Measurements from ENCODE around the gene NFU1.
"Not testable (repeated sequence)": the region's sequence is repeated elsewhere in the genome, so short reads cannot be mapped to it uniquely, and the experiment has no call there.

The NFU1 gene

DNA sequence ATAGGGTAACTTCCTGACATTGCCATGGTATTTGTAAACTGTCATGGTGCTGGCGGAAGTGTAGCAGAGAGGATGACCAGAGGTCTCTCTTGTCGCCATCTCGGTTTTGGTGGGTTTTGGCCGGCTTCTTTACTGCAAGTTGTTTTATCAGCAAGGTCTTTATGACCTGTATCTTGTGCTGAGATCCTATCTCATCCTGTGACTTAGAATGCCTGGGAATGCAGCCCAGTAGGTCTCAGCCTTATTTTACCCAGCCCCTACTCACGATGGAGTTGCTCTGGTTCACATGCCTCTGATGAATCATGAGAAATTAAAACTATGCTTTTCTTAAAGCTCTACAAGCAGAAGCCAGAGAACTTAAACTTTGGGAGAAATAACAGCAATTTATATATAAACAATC is 12.7 kb upstream of the NFU1 start:
- no peak for FAIRE-seq

- not testable (repeated sequence) for FAIRE-seq
Observed at GRCh38 chr2:69443673-69444072, 6.4 kb upstream of the NFU1 start.

DNA sequence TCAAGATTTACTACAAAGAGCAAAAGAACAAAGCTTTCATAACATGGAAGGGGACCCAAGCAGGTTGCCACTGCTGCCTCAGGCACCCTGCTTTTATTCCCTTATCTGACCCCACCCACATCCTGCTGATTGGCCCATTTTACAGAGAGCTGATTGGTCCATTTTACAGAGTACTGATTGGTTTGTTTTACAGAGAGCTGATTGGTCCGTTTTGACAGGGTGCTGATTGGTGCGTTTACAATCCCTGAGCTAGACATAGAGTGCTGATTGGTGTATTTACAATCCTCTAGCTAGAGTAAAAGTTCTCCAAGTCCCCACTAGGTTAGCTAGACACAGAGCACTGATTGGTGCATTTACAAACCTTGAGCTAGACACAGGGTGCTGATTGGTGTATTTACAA is 2.3 kb upstream of the NFU1 start:
- not testable (repeated sequence) for FAIRE-seq

DNA sequence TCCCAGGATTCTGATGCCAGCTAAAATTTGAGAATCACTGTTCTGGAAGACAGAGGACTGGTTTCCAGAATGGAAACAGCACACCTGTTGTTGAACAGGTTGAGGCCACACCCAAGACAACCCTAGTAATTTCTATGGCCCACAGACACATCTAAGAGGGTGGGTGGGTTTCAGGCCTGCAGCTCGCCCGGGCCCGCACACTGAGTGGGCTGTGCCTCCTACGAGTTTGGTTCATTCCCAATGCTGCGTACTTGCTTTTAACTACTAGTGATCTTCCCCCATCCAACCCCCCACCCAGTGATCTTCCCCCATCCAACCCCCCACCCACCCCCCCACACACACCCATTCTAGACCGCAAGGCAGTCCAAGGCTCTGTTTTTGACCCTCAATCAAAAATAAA is 1.3 kb upstream of the NFU1 start:
- no peak for FAIRE-seq

DNA sequence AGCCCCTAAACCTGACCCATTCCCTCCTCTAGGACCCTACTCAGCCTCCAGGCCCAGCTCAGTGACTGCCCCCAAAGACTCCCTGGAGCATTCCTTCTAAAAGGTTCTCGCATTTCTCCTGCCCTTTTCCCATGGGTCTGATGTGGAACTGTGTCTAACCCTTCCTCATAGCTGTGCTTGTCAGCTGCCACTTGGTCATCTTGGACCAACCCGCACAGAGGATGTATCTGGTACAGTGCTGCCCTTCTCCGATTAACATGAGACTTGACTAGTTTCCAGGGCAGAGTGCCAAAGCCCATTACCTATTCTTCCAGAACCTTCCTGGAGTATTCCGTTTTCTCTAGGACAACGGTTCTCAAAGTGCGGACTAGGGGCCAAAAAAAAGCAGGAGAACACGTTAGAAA is 518 bp upstream of the NFU1 start:
- no peak for FAIRE-seq

DNA sequence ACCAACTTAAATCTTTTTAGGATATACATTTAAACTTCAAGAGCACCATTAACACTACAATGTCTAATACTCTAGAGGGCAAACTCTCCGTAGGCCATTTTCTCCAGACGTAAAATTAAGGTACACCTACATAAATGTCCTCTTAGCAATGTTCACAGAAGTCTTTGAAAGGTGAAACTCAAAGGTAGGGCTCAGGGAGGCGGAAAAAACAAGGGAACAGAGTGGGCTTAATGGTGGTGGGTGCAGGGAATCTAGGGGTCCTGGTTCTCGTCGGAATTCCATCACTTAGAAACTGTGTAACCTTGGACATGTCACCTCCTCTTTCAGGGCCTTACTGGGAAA is 668 bp downstream of the NFU1 start:
- FAIRE-seq: no peak

DNA sequence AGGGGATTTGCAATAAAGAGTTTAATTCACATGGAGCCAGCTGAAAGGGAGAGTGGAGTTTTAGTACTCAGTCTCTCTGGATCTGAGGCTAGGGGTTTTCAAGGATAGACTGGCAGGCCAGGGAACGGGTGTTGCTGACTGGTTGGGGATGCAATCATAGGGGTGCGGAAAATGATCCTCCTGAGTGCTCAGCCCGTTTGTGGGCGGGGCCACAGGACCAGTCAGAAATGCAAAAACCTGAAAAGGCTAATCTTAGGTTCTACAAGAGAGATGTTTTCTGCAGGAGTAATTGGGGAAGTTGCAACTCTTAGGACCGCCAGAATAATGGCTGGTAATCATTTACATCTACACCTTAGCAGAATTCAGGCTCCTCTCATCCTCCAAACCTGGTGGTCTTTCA is 2.5 kb downstream of the NFU1 start:
- no peak for FAIRE-seq

DNA sequence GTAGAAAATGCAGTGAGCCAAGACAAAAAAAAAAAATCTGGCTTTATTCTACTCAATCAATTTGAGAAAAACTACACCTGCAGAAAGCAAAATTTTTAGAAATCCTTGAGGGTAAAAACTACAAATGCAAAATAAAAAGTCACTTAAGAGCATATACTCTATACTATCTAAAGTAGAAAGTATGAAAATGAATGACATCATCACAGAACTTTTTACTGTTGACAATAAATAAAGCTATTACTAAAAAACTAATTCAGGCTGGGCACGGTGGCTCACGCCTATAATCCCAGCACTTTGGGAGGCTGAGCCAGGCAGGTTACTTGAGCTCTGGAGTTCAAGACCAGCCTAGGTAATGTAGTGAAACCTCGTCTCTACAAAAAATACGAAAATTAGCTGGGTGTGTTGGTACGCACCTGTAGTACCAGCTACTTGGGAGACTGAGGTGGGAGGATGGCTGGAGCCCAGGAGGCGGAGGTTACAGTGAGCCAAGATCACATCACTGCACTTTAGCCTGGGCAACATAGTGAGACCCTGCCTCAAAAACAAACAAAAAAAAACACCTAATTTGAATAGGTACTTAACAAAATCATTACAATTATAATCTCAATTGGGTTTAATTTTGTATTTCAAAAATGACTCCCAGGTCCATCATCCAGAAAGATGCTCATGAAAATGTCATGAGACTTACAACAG is 7.6 kb downstream of the NFU1 start:
- no peak for FAIRE-seq

DNA sequence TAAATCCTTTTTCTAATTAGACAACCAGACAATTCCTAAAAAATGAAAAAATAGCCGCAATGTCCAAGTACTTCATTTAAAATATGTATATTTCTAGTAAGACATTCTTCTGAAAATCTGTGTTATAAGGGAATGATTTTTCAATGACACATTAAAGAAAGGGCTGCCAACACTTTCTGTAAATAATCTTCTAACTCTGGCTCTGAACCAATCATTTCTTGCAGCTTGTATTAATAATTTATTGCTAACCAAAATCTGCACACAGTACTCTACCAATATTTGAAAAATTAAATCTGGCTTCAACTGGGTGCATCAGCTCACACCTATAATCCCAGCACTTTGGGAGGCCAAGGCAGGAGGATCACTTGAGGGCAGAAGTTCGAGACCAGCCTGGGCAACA is 8.3 kb downstream of the NFU1 start:
- FAIRE-seq: no peak

DNA sequence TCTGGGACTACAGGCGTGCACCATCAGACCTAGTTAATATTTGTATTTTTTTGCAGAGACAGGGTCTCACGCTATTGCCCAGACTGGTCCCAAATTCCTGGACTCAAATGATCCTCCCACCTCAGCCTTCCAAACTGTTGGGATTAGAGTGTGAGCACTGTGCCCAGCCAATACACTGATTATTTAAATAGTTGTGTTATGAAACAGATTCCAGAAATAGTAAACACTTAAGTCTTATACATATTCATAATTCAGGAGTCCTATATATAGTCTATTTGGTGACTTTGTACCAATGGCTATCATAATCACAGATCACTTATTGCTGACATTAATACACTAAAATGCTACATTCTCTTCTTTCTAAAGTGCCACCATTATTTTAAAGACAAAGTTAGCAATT is 12.8 kb downstream of the NFU1 start:
- no peak for FAIRE-seq

DNA sequence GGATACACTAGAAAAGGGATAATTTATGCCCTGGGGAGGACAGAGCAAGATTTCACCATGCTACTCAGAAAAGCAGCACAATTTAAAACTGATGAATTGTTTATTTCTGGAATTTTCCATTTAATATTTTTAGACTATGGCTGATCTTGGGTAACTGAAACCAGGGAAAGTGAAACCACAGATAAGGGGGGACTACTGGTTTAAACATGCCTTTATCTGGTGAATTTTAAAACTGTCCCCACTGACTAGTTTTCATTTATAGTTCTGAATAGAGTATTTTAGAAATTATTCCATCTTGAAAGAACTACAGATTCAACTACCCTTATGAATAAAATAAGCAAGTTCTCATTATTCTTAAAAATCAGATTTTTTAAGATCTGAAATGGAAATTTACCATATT is 15.0 kb downstream of the NFU1 start:
- no peak for FAIRE-seq

DNA sequence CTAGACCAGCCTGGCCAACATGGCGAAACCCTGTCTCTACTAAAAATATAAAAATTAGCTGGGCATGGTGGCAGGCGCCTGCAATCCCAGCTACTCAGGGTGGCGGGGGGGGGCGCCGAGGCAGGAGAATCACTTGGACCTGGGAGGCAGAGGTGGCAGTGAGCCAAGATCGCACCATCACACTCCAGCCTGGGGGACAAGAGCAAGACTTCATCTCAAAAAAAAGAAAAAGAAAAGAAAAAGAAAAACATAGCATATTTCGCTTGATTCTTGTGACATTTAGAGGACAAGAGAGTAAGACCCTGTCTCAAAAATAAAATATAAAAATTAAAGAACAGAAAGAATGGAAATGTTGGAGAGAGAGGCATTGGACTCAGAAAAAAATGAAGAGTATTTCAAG is 18.1 kb downstream of the NFU1 start:
- not testable (repeated sequence) for FAIRE-seq

- no peak for FAIRE-seq
Observed at GRCh38 chr2:69416147-69416546, 21.1 kb downstream of the NFU1 start.

DNA sequence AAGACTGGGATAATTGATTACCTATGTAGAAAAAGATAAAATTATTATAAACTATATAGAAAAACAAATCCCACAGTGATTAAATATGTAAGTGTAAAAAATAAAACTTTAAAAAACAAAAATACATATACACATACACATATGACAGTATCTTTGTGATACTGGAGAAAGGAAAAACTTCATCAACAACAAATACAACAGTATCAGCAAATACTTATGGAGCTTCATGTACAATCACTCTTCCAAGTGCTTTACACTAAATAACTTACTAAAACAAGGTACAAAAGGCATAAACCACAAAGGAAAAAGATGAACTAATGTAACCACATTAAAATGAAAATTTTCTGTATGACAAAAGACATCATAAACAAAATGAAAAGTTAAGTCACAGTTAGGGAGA is 26.1 kb downstream of the NFU1 start:
- no peak for FAIRE-seq

- FAIRE-seq: no peak
Observed at GRCh38 chr2:69405306-69405705, 31.9 kb downstream of the NFU1 start.

GRCh38 chr2:69400121-69400520 is 37.1 kb downstream of the NFU1 start:
- FAIRE-seq: no peak

GRCh38 chr2:69397234-69397633 is 40.0 kb downstream of the NFU1 start:
- FAIRE-seq: peak; percentile 36

DNA sequence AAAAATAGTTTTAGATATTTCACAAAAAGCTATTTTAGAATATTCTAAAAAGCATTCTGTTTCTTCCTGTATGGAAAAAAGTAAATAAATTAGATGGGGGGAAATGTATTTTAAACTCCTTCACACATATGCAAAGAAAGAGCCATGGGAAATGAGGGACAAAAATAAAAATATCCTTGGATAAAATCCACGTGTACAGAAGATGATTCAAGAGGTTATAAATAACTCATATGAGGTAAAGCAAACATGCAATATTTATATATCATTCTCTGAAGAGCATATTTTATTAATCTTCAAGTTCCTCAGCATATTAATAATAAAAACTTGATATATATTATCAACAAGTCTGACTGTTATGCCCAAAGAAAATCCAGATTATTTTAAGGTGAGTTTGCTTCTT is 41.4 kb downstream of the NFU1 start:
- peak; percentile 51 for FAIRE-seq

DNA sequence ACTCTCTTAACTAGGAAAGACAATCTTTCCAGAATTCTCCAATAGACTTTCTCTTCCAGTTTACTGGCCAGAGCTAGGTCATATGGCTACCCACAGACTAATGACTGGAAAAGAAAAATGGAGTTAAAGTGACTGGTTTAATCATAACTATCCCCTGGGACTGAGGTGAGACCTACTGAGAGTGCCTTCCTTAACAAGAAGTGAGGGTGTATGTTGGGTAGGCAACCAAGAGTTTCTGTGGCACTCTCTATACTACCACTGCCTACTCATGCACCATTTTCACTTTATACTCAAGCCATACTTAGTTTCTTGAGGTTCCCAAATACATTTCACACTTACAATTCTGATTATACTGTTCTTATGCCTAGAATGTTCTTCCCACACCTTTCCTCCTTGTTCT is 43.3 kb downstream of the NFU1 start:
- no peak for FAIRE-seq

DNA sequence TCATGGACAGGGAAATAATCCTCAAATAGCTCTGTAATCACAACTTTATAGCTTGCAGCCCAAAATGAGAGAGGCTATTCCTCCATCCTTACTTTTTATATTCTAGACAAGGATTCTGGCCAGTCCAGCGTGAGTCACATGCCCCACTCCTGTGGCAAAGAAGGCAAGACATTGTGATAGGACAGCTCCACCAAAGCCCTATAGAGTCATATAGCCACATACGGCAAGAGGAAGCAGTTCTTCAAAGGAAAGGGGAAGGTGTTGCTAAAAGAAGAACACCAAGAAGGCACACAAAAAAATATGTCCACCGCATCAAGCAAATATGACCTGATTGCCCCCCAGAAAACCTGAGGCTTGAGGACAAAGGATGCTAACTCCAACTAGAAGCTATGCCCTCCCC is 46.8 kb downstream of the NFU1 start:
- FAIRE-seq: no peak

- no peak for FAIRE-seq
Observed at GRCh38 chr2:69390001-69390400, 47.2 kb downstream of the NFU1 start.

DNA sequence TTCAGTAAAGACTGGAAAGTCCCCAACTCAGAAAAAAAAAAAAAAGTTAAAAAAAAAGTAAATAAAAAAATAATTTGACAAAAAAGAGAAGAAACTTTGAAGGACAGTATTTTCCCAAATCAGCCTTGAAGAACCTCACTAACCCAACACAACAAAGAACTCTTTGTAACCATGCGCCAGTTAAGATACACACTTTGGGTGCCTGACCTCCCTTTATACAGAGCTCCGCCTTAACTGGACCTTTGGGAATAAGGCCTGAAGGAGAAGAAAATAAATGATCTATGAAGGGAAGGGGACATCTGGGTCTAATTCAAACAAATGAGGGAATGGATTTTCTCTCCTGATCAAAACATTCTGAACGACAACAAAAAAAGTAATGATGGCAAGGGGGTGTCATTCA is 48.0 kb downstream of the NFU1 start:
- FAIRE-seq: no peak

GRCh38 chr2:69387770-69388481 is 49.3 kb downstream of the NFU1 start:
- no peak for FAIRE-seq

DNA sequence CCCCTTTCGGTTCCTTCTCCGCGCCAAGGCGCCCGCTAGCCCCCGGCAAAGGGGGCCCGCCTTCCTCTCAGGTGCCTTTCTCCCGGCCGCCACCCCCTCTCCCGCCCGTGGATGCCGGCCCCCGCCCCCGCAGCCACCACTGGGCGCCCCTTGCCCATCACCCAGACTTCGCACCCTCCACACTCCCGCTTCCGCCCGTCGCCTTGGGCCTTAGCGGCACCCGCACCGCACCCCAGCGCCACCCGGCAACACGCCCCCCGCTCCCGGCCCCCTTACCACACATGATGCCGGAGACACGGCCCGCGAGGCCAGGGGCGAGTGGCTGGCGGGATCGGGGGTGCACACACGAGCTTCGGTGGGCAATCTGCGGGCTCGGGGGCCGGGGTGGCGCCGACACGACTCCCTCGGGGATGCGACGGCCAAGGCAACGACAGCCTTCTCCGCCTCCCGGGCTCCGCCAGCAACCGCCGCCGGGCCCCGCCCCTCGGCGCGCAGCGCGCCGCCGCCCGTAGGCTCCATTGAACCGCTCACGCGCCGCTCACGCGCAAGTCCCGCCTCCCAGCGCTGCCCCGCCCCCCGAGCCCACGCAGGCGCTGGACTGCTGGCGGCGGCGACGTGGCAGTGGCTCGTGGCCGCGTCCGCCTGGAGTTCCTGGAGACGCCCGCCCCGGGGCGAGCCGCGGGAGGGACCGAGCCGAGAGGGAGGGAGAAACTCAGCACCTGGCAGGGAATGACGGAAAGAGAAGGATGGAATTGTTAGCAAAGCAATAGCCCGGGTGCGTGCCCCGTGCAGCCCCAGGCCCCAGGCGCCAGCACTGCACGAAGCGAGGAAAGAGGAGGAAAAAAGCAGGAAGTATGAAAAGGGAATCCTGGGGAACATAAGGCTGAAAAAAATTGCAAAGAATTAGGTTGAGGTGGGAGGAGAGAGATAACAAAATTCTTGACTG is 50.2 kb downstream of the NFU1 start, which contains the start of gene GFPT1:
Gene GFPT1, minus strand, starts transcription at position 439 of the 946 bp plus-strand sequence. Its CDS starts 156 bp downstream, at position 283.
- FAIRE-seq: no peak
